Activated CD8-positive, alpha-beta memory T cell treated with anti-CD3 and anti-CD28 coated beads for 48 hours (primary cell): ENCODE measurements around the gene UBE2C.
"Not testable (repeated sequence)": the region's sequence is repeated elsewhere in the genome, so short reads cannot be mapped to it uniquely, and the experiment has no call there.

Source experiments
- DNase-seq, 3 experiments: peaks; one replicate each; pipeline ENCODE4 v3.0.0-alpha.2; 2020; ENCODE audit warnings: low read depth in 2 of 3, low spot score in 2 of 3

UBE2C gene

DNA sequence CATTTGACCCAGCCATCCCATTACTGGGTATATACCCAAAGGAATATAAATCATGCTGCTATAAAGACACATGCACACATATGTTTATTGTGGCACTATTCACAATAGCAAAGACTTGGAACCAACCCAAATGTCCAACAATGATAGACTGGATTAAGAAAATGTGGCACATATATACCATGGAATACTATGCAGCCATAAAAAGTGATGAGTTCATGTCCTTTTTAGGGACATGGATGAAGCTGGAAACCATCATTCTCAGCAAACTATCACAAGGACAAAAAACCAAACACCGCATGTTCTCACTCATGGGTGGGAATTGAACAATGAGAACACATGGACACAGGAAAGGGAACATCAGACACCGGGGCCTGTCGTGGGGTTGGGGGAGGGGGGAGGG lies 14.5 kb upstream of the UBE2C start:
- not testable (repeated sequence) for DNase-seq

DNA sequence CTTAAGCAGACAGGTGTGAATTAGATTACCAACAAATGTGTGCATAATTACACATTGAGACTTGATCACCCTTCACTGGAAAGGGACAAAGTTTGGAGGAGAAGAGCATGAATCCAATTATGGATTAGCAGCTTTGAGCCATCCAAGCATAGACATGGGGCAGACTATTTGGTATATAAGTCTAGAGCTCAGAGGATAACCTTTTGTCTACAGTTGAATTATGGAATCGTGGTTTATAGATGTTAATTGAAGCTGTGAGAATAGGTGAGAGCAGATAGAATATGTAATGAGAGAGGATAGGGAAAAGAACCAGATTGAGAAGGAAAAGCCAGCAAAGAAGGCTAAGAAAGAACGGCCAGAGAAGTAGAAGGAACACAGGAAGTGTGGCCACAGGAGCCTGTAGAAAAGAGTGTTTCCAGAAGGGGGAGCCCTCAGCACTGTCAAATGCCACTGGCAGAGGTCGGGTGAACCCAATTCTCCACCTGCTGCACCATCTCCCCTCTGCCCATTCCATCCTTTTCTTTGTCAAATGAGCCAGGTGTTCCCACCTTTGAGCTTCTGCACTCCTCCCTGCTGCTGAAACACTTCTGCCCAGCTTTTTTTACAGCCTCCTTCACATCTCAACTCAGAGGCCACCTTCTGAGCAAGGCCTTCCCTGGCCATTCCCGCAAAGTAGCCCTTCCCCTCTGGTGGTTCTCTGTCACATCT lies 13.4 kb upstream of the UBE2C start:
- DNase-seq, result no peak

DNA sequence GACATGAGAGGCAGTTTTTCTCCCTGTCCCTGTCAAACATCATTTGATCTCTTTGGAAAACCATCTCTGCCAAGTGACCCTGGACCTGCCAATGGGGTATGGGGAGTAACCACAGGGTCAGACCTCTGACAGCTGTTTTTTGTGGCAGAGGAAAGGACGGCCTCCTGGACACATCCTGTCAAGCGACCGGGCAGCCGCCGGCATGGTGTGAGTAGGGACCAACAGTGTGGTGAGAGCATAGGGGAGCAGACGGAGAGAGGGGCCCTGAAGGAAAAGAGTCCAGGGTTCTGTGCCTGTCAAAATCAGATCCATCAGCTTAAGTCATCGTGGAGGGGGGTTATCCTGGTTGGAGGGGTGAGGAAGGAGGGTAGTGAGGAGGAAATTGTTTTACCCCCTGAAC lies 10.6 kb upstream of the UBE2C start:
- DNase-seq, result no peak

DNA sequence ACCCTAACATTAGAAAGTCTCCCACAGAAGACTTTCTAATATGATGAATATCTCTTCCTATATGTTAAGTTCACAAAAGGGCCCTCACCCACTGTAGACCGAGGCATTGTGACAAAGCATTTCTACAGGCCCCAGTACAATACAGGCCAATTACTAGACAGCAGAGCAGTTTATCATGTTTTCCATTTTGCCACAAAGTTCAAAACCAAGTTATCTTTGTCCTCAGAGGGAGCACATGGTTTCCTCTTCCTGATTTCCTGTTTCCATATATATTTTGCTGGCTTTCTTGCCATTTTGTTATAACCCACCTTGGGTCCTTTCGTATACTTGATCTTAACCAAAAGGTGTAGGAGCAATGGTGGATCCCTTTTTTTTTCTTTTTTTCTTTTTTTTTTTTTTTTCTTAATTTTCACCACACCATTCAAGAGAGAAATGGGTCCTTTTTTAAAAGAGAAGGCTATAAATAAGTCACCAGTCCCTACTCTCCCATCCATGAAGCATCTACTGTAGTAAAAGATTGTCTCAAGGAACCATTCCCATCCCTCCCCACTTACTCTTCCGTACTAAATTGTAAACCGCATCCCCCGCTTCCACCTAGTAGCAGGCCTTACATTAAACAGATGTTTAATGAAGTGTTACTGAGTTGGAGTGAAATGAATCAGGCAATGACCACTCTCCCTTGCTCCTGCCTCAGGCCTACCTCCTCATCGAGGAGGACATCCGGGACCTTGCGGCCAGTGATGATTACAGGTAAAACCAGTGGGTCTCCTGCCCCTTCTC lies 2.1 kb upstream of the UBE2C start:
- DNase-seq, result no peak

DNA sequence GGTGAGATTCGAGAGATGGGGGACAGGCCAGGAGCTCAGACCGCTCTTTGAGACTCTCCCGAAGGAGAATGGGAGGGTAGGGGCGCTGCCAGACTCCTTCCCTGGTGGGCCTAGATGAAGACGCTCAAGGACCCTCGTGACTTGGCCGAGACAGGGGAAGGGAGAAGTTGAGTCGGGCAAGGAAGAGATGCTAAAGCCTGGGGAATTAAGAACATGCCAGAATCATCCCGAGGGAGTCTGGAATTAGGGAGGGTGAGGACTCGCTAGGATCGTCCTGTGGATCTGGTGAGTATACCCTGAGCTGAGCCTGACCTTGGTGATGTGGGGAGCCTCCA lies 529 bp downstream of the UBE2C start:
- DNase-seq, result no peak

DNA sequence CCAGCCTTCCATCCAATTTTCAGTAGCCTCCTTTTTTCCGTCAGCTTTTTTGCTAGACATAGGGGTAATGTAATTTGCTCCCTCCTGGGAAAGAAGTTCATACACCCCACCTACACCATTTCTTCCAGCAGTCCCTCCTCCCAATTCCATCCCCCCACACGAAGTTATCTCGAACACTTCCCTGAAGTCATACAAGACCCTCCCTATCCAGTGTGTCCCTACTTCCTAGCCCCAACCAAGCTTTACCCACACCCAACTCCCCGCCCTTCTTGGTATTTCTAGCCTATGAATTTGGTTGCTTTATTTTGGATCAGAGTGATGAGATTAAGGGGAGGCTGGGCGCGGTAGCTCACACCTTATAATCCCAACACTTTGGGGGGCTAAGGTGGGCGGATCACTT lies 1.0 kb downstream of the UBE2C start:
- no peak for DNase-seq

DNA sequence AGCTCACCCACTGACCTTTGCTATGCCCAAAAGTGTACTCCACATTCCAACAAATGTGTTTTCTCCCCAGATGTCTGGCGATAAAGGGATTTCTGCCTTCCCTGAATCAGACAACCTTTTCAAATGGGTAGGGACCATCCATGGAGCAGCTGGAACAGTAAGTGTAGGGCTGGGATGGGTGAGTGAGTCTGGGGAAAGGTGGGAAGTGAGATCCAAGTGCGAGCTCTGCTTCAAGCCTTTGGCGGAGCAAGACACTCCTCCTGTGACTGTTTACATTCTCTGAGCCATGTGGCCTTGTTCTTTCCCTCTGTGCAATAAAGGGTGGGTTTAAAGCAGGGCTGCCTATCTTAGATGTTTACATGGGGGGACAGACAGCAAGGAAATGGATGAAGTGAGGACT lies 1.9 kb downstream of the UBE2C start:
- DNase-seq, result no peak

DNA sequence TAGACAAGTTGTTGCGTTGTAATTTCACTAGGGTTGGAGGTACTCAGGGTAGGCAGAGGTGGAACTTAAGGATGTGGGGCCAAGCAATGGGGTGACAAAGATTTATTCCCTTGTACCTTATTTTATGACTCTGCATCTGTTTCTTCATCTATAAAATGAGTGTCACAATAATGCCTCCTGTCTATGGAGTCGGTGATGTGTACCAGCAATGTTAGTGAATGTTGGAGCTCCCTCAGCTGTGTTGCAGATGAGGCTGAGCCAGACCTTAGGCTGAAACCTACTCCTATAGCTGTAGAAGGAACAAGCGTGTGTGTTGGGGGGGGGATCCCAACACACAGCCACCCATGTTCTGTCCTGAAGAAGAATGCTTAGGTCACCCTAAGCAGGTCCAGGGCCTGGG lies 4.5 kb downstream of the UBE2C start:
- no peak for DNase-seq

DNA sequence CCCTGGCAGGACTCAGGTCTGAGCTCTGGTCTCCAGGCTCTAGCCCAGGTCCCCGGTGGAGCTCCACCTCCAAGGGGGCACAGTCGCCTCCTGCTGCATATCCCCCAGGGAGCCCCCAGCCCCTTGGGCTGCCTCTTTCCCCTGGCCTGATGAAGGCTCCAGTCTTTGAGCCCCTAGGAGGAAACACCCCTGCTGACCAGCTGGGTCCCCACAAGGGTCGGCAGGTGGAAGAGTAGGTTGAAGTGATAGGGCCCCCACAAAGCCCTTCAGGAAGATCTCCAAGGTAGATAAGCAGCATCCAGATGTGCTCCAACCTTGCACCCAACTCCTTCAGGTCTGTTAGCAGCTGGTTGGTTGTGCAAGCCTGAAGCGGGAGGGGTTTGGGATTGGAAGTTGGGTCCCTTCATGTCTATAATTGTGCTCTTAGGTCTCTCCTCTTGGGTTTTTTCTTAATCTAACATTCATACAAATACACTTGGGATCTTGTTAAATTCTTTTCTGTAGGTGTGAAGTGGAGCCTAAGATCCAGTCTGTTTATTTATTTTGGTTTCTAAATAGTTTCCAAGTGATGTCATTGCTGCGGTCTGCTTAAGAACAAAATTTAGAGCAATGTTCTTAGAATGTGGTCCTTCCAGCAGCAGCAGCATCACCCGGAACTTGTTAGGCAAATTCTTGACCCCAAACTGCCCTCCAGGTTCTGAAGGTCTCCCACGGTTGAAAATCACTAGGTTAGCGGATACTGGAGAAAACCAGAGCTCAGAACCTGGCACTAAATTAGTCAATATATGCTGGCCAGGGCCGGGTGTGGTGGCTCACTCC lies 5.1 kb downstream of the UBE2C start:
- no peak for DNase-seq

DNA sequence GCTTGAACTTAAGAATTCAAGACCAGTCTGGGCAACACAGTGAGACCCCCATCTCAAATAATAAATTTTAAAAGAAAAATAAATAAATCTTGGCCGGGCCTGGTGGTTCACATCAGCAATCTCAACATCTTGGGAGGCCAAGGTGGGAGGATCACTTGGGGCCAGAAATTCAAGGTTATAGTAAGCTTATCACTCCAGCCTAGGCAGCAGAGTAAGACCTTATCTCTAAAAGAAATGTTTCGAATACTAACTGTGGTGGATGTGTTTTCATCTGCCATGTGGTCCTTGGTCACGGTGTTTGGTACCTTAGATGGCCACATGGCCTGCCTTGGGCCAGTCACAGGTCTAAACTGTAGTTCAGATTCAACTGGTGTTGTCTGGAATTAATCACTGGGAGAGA lies 5.8 kb downstream of the UBE2C start:
- DNase-seq, result no peak

DNA sequence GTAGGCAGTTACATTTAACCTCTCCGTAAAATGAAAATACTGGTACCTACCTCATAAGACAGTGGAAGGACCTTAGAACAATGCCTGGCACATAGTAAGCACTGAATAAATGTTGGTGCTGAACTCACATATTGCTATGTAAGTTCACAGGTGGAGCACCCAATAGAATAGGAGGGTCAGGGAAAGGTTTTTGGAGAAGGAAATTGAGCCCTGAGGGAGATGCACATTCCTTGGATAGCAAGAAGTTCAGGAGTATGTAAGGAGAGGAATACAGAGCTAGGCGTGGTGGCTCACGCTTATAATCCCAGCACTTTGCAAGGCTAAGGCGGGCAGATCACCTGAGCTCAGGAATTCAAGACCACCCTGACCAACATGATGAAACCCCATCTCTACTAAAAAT lies 7.0 kb downstream of the UBE2C start:
- no peak for DNase-seq

DNA sequence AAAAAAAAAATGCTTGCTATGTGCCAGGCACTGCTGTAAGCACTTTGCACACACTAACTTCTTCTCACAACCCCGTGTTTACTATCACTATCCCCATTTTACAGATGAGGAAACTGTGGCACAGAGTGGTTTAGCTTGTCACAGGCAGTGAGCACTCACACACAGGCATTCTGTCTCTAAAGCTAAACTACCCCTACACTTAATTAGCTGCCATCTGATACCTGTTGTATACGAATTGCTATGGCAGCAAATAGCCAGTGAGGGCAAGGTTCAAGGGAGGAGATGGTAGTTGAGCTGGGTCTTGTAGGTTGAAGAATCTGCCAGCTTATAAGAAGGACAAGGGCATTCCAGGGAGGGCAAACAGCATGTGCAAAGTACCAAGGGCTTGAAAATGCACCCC lies 9.5 kb downstream of the UBE2C start:
- DNase-seq, result no peak

DNA sequence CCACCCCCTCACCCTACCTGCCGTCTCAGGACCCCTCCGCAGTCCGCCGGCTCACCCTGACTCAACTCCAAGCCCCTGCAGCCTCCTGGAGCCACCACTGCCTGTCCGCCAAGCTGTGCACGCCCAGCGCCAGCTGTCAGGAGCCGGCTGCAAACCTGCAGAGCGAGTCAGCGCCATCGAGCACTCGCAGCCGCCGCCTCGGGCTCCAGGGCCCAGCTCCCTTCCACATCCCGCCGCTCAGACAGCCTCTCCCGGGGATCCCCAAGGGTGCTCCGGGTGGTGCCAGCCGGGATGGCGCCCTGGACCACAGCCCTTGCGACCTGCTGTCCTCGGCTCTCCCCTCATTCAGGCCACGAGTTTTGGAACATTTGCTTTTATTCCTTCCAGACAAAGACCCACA lies 10.4 kb downstream of the UBE2C start:
- no peak for DNase-seq

DNA sequence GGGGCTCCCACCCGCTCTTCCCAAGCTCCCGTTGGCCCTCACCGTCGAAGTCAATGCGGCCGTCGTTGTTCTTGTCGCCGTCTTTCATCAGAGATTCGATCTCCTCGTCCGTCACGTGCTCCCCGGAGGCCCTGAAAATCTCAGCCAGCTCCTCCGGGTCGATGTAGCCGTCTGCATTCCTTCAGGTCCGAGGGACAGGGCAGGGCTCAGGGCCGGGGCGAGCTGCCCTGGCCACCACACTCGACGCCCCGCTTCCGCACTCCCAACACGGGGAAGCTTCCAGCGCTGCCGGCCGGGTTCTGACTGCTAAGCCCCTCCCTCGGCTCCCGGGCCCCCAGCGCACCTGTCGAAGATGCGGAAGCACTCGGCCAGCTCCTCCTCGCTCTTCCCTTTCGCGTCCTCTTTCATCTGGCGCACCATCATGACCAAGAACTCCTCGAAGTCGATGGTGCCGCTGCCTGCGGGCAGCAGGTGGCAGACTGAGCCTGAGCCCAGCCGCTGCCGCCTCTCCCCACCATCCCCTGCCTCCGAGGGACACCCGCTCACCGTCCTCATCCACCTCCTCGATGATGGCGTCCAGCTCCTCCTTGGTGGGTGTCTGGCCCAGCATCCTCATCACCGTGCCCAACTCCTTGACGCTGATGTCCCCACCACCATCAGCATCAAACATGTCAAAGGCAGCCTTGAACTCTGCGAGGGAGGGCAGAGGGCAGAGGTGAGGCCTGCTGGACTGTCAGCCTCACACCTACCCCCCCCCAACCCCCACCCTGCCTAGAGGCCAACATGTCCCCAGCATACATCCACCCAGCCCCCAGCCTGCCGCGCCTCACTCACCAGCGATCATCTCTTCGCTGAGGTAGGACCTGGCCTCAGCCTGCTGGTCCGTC lies 11.7 kb downstream of the UBE2C start:
- DNase-seq, result no peak

DNA sequence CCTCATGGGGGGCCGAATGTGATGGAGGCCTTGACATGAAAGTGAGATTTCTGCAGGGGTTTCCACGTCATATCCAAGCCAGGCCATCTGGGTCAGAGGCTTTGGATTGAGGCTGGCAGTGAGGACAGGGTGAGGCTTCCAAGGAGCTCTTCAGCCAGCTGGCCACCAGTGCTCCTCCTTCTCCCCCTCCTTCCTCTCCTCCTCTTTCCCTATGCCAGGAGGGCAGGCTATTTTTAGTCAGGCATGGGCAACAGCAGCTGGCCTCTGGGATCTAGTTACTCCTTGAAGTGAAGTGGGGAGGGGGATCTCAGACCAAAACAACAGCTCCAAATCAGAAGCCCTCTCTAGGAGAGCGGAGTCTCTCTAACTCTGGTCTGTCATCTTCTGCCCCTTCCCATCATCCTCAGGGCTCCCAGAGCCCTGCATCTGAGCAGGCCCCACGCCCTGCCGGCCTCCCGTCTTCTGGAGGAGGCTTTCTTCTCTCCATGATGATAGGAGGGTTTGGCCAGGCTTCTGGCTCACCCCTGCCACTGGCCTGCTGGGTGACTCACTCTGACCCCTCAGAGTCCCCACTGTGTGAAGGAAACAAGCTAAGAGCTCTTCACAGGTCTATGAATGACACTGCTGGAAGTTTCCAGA lies 14.1 kb downstream of the UBE2C start:
- no peak for DNase-seq

DNA sequence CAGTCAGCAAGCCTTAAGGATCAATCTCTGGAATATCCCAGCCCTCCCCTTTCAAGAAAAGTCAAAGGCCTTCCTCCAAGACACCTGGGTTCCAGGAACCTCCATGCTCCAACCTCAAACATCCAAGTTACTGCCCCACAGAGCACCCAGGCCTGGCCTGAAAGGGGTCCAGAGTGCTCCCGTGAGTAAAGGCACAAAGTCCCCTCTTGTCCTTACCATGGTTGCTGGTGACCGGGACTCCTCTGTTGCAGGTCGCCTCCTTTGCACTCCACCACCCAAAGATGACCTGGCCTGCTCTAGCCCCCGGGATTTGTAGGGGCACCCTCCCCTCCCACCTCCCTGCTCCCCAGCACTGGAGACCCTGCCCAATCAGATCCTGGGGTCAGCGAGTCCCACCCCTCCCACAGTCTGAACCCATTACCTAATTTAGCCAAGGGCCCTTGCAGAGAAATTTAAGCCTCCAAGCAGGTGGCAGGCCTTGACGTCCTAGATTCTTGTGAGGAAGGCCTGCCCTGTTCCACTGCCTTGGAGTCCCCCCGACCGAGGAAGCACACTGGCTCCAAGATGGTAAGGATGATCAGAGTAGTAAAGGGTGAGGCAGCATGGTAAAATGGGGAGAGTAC lies 14.7 kb downstream of the UBE2C start, which contains the start of gene TNNC2:
TNNC2 (minus strand) TSS at position 283 of the 623 bp plus-strand sequence; CDS start at position 219, 64 bp downstream.
- DNase-seq, result no peak

DNA sequence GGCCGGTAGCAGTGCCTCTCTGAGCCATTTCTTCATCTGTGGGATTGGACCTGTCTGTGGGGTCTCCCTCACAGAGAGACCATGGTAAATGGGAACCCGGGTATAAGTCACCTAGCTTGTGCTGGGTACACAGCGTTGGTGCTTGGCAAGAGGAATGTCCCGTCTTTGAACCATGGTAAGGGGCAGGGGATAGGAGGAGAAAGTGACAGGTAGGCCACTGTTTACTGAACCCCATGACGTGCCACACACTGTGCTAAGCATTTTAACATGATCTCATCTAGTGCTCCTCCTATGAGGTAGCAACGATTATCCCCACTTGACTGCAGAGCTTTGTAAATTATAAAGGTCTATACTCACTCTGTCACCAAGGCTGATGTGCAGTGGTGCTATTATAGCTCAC lies 15.3 kb downstream of the UBE2C start:
- DNase-seq, result no peak

DNA sequence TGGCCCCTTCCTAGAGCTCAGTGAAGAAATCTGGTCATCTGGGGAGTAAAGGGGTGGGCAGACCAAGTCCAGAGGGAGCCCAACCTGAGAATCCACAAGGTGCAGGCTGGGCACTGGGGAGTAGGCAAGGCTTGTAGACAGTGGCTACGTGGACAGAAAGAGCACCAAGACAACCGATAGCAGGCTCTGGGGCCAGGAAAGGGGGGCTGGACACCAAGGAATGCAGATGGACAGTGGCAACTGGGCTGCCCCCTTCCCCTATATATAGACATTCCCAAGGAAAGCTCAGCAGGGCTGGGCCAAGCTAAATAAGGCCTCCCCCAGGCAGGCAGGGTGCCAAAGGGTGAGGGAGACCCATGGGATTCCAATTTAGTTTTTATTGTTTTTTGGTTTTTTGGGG lies 16.1 kb downstream of the UBE2C start:
- DNase-seq, result no peak

DNA sequence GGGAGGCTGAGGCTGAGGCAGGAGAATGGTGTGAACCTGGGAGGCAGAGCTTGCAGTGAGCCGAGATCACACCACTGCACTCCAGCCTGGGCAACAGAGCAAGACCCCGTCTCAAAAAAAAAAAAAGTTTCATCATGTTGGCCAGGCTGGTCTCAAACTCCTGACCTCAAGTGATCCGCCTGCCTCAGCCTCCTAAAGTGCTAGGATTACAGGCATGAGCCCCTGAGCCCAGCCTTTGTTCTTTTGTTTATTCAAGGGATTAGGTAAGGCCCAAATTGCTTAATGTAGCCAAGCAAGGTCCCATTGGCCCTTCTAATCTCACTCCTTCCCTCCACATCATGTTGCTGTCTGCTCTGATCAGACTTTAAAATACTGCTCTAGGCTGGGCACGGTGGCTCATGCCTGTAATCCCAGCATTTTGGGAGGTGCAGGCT lies 17.2 kb downstream of the UBE2C start:
- DNase-seq, result not testable (repeated sequence)

DNA sequence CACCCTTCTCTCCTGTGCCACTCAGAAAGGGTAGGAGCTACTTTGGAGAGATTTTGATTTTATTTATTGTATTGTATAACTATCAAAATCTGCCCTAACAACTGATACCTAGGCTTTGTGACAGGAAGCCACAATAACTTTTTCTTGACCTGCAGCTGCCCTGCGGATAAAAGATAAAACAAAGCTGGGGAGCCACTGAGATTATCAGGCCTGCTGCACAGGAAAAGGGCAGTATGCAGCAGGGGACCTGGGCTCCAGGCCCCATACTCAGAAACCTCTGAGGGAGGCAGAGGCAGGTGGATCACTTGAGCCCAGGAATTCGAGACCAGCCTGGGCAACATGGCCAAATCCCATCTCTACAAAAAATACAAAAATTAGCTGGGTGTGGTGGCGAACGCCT lies 20.2 kb downstream of the UBE2C start:
- DNase-seq, result no peak
